ENCODE data around the gene PYCARD.
"Not testable (repeated sequence)": the region's sequence is repeated elsewhere in the genome, so short reads cannot be mapped to it uniquely, and the experiment has no call there.

Gene PYCARD

GRCh38 chr16:31215287-31216162 is 13.0 kb upstream of the PYCARD start:
- DNase-seq, result peak; percentile 27

GRCh38 chr16:31214708-31215286 is 12.2 kb upstream of the PYCARD start:
- no peak for DNase-seq

- no peak for DNase-seq
Observed at GRCh38 chr16:31213877-31214707, 11.5 kb upstream of the PYCARD start, which contains the start of gene TRIM72. TRIM72 (plus strand) TSS chr16:31214119; CDS start chr16:31214739, 620 bp downstream.

- no peak for DNase-seq
Observed at GRCh38 chr16:31213342-31213741, 10.8 kb upstream of the PYCARD start.

GRCh38 chr16:31206776-31207175 is 4.2 kb upstream of the PYCARD start:
- DNase-seq, result no peak

- no peak for DNase-seq
Observed at GRCh38 chr16:31204871-31205666, 2.5 kb upstream of the PYCARD start.

- no peak for DNase-seq
Observed at GRCh38 chr16:31201582-31202413, 762 bp downstream of the PYCARD start.

GRCh38 chr16:31200821-31201568 is 1.6 kb downstream of the PYCARD start:
- DNase-seq, result peak; percentile 24

- DNase-seq, result not testable (repeated sequence)
Observed at GRCh38 chr16:31200111-31200510, 2.4 kb downstream of the PYCARD start.

- no peak for DNase-seq
Observed at GRCh38 chr16:31199430-31200041, 3.0 kb downstream of the PYCARD start.

- DNase-seq, result no peak
Observed at GRCh38 chr16:31198207-31198882, 4.2 kb downstream of the PYCARD start.

- no peak for DNase-seq
Observed at GRCh38 chr16:31196324-31197088, 6.1 kb downstream of the PYCARD start.

- DNase-seq, result not testable (repeated sequence)
Observed at GRCh38 chr16:31195861-31196260, 6.7 kb downstream of the PYCARD start.

GRCh38 chr16:31194898-31195297 is 7.7 kb downstream of the PYCARD start:
- DNase-seq, result no peak

GRCh38 chr16:31193874-31194273 is 8.7 kb downstream of the PYCARD start:
- no peak for DNase-seq

GRCh38 chr16:31192856-31193642 is 9.5 kb downstream of the PYCARD start:
- DNase-seq, result no peak

GRCh38 chr16:31191697-31192428 is 10.7 kb downstream of the PYCARD start:
- no peak for DNase-seq

Data from fibroblast of skin of scalp (primary cell).